ENCODE results near the gene ARF3. TPM values are rescaled to one million over a fixed set of nuclear protein-coding genes. Genes with fewer than 3 reads are reported as not detected.

The ARF3 gene
- total RNA-seq, 1 experiment from 2014 or later: 163 TPM

- no peak for DNase-seq (ENCODE audit: low read depth)
Measured at GRCh38 chr12:48967991-48968390, 10.7 kb upstream of the ARF3 start.

- no peak for DNase-seq (ENCODE audit: low read depth)
Measured at GRCh38 chr12:48966177-48966895, 9.0 kb upstream of the ARF3 start.

- DNase-seq (ENCODE audit: low read depth): no peak
Measured at GRCh38 chr12:48965298-48965838, 8.1 kb upstream of the ARF3 start.

GRCh38 chr12:48961801-48962200 lies 4.5 kb upstream of the ARF3 start:
- no peak for DNase-seq (ENCODE audit: low read depth)

GRCh38 chr12:48961331-48961730 lies 4.0 kb upstream of the ARF3 start:
- peak; percentile 47 for DNase-seq (ENCODE audit: low read depth)

GRCh38 chr12:48960834-48961233 lies 3.5 kb upstream of the ARF3 start:
- DNase-seq (ENCODE audit: low read depth): no peak

- DNase-seq (ENCODE audit: low read depth): no peak
Measured at GRCh38 chr12:48958049-48958388, 732 bp upstream of the ARF3 start.

- DNase-seq (ENCODE audit: low read depth): peak; percentile 96
Measured at GRCh38 chr12:48956279-48957140, 777 bp downstream of the ARF3 start.

- no peak for DNase-seq (ENCODE audit: low read depth)
Measured at GRCh38 chr12:48954841-48955501, 2.3 kb downstream of the ARF3 start.

GRCh38 chr12:48954061-48954460 lies 3.2 kb downstream of the ARF3 start:
- no peak for DNase-seq (ENCODE audit: low read depth)

GRCh38 chr12:48952691-48953090 lies 4.6 kb downstream of the ARF3 start:
- no peak for DNase-seq (ENCODE audit: low read depth)

GRCh38 chr12:48947727-48948126 lies 9.6 kb downstream of the ARF3 start:
- DNase-seq (ENCODE audit: low read depth): no peak

- DNase-seq (ENCODE audit: low read depth): no peak
Measured at GRCh38 chr12:48946943-48947342, 10.3 kb downstream of the ARF3 start.

- DNase-seq (ENCODE audit: low read depth): no peak
Measured at GRCh38 chr12:48946205-48946604, 11.1 kb downstream of the ARF3 start.

GRCh38 chr12:48943221-48943620 lies 14.1 kb downstream of the ARF3 start:
- DNase-seq (ENCODE audit: low read depth): no peak

GRCh38 chr12:48940181-48940580 lies 17.1 kb downstream of the ARF3 start:
- peak; percentile 25 for DNase-seq (ENCODE audit: low read depth)

GRCh38 chr12:48938805-48939204 lies 18.5 kb downstream of the ARF3 start:
- DNase-seq (ENCODE audit: low read depth): no peak

GRCh38 chr12:48937170-48937569 lies 20.1 kb downstream of the ARF3 start:
- no peak for DNase-seq (ENCODE audit: low read depth)

GRCh38 chr12:48936379-48936979 lies 20.8 kb downstream of the ARF3 start:
- peak; percentile 55 for DNase-seq (ENCODE audit: low read depth)

- no peak for DNase-seq (ENCODE audit: low read depth)
Measured at GRCh38 chr12:48934312-48934706, 23.0 kb downstream of the ARF3 start.

- no peak for DNase-seq (ENCODE audit: low read depth)
Measured at GRCh38 chr12:48933664-48934311, 23.5 kb downstream of the ARF3 start.

Data from HT1080 (cell line).